Measurements from ENCODE around the gene WNK2.
"Not testable (repeated sequence)": the region's sequence is repeated elsewhere in the genome, so short reads cannot be mapped to it uniquely, and the experiment has no call there.

WNK2 gene

DNA sequence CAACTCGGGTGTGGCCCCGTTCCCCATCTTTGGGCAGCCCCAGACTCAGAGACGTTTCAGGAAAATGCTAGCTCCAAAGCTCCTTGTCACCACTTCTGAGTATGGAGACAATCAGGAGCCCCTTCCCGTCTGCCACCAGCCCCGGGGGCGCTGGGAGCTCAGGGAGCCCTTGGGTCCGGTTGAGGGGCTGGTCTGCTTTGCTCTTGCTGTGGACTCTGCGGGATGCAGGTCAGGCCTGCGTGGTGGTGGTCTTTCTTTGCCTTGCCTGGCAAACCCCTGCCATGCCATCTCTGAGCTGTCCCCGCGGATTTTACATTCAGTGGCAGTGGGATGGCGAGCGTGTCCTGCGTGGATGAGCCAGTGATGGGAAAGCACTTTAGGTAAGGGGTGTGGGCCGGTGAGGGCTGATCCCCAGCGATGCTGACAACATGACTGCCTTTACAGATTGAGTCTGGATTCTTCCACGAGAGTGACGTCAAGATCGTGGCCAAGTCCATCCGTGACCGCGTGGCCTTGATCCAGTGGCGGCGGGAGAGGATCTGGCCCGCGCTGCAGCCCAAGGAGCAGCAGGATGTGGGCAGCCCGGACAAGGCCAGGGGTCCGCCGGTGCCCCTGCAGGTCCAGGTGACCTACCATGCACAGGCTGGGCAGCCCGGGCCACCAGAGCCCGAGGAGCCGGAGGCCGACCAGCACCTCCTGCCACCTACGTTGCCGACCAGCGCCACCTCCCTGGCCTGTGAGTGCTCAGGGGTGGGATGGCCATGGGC lies 63.3 kb downstream of the WNK2 start:
- no peaks in the 10 kb centered on the region for H3K9me3 ChIP-seq (ENCODE audit: control insufficient read depth, low read length)
- H3K27ac ChIP-seq (ENCODE audit: insufficient read depth, low read depth, low read length, poor library complexity, severe bottlenecking): no peak overlapping the region
- WGBS, 2 experiments: 96% methylated on average over 36 of the region's 36 CpGs
- H3K4me3 ChIP-seq (ENCODE audit: insufficient read depth, low read depth, low read length): no peak overlapping the region
- H3K4me1 ChIP-seq (ENCODE audit: control insufficient read depth, insufficient read depth, low read length): peaks cover 23% of the 10 kb centered on the region
- H3K27me3 ChIP-seq (ENCODE audit: control insufficient read depth, insufficient read depth, low read length, poor library complexity, severe bottlenecking): no peaks in the 10 kb centered on the region
- no peaks in the 10 kb centered on the region for H3K36me3 ChIP-seq (ENCODE audit: control insufficient read depth, insufficient read depth, low read length)

DNA sequence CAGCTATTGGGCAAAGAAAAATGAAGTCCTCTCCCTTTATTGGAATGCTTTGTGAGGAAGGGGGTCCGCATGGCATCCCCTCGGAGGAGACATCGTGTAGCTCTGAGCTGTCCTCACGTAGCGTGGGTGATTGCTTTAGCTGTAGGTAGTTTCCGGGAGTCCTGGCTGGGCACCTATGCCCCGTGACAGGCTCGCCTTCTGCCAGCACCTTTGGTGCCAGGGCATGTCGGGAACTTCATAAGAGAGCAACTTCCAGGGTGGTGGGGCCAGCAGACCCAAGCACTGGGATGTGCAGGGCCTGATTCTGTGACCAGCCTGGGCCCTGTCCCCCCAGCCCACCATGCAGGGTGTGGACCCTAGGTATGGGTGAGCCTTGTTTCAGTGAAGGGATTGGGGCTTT lies 64.0 kb downstream of the WNK2 start:
- Histone ChIP-seq H3K27ac (ENCODE audit: insufficient read depth, low read depth, low read length, poor library complexity, severe bottlenecking) (no peak overlapping the region), H3K4me3 (ENCODE audit: insufficient read depth, low read depth, low read length) (no peak overlapping the region), H3K27me3 (ENCODE audit: control insufficient read depth, insufficient read depth, low read length, poor library complexity, severe bottlenecking) (no peaks in the 10 kb centered on the region), H3K9me3 (ENCODE audit: control insufficient read depth, low read length) (no peaks in the 10 kb centered on the region), H3K4me1 (ENCODE audit: control insufficient read depth, insufficient read depth, low read length) (peaks cover 22% of the 10 kb centered on the region), H3K36me3 (ENCODE audit: control insufficient read depth, insufficient read depth, low read length) (no peaks in the 10 kb centered on the region)
- WGBS, 2 experiments: 84 to 87% methylated on average over 9 of the region's 9 CpGs

DNA sequence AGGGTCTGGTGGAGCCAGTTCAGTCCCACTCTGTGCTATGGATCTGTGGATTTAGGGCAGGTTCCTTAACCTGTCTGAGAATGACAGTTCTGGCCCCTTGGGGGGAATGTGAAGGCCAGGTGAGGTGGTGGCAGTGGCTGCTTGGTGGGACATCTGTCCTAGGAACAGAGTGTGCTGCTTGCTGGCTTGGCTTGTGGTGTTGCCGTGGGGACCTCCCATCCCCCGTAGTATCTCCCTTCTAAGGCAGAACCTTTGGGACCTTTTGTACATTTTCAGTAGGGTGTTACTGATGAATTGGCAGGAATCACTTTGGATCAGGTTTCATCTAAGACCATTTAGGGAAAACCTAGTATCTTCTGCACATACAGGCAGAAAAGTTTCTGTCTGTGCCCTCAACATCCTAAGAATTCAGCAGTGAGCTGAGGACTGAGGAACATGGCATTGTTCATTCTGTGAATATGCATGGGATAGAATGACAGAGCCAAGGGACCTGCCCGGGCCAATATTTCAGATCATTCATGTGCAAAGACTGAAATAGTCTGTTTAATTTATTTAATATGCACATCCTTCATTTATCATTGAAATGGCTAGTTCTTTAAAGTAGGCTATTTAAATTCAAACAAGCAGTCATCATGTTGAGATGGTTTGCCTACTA lies 64.6 kb downstream of the WNK2 start:
- WGBS, 2 experiments: 89 to 90% methylated on average over 3 of the region's 3 CpGs
- no peaks in the 10 kb centered on the region for H3K36me3 ChIP-seq (ENCODE audit: control insufficient read depth, insufficient read depth, low read length)
- H3K27me3 ChIP-seq (ENCODE audit: control insufficient read depth, insufficient read depth, low read length, poor library complexity, severe bottlenecking): no peaks in the 10 kb centered on the region
- no peaks in the 10 kb centered on the region for H3K9me3 ChIP-seq (ENCODE audit: control insufficient read depth, low read length)
- H3K27ac ChIP-seq (ENCODE audit: insufficient read depth, low read depth, low read length, poor library complexity, severe bottlenecking): no peak overlapping the region
- no peak overlapping the region for H3K4me3 ChIP-seq (ENCODE audit: insufficient read depth, low read depth, low read length)
- peaks cover 16% of the 10 kb centered on the region for H3K4me1 ChIP-seq (ENCODE audit: control insufficient read depth, insufficient read depth, low read length)

DNA sequence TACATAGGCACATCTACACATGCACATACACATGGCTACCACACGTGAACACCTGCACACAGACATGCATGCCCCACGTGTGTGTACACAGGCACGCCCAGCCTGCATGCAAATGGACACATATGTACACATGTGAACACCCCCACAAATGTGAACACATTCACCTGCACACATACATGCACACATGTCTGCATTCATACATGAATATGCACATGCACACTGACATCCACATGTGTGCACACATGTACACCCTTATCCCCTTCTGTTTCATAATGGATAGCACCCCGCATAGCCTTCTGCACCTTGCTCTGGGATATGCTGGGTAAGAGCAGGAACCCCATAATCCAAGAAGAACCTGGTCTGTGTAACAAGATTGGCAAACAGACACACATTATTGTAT lies 66.2 kb downstream of the WNK2 start:
- H3K4me1 ChIP-seq (ENCODE audit: control insufficient read depth, insufficient read depth, low read length): peaks cover 5% of the 10 kb centered on the region
- H3K4me3 ChIP-seq (ENCODE audit: insufficient read depth, low read depth, low read length): no peak overlapping the region
- 92 to 96% methylated on average over 4 of the region's 4 CpGs for WGBS, 2 experiments

DNA sequence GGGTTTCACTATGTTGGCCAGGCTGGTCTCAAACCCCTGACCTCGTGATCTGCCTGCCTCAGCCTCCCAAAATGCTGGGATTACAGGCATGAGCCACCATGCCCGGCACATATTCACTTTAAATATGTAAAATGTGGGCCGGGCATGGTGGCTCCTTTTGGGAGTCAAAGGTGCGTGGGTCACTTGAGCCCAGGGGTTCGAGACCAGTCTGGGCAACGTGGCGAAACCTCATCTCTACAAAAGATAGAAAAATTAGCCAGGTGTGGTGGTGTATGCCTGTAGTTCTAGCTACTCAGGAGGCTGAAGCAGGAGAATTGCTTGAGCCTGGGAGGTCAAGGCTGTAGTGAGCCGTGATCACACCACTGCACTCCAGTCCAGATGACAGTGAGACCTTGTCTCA lies 67.4 kb downstream of the WNK2 start:
- H3K27me3 ChIP-seq (ENCODE audit: control insufficient read depth, insufficient read depth, low read length, poor library complexity, severe bottlenecking); H3K4me1 ChIP-seq (ENCODE audit: control insufficient read depth, insufficient read depth, low read length); H3K9me3 ChIP-seq (ENCODE audit: control insufficient read depth, low read length); H3K27ac ChIP-seq (ENCODE audit: insufficient read depth, low read depth, low read length, poor library complexity, severe bottlenecking); H3K4me3 ChIP-seq (ENCODE audit: insufficient read depth, low read depth, low read length); H3K36me3 ChIP-seq (ENCODE audit: control insufficient read depth, insufficient read depth, low read length): not testable (repeated sequence)
- 92 to 95% methylated on average over 8 of the region's 8 CpGs for WGBS, 2 experiments

More for the DNA sequence above, 66.2 kb downstream of the WNK2 start:
- no peaks in the 10 kb centered on the region for H3K9me3 ChIP-seq (ENCODE audit: control insufficient read depth, low read length)
- no peaks in the 10 kb centered on the region for H3K36me3 ChIP-seq (ENCODE audit: control insufficient read depth, insufficient read depth, low read length)
- no peaks in the 10 kb centered on the region for H3K27me3 ChIP-seq (ENCODE audit: control insufficient read depth, insufficient read depth, low read length, poor library complexity, severe bottlenecking)
- H3K27ac ChIP-seq (ENCODE audit: insufficient read depth, low read depth, low read length, poor library complexity, severe bottlenecking): no peak overlapping the region

DNA sequence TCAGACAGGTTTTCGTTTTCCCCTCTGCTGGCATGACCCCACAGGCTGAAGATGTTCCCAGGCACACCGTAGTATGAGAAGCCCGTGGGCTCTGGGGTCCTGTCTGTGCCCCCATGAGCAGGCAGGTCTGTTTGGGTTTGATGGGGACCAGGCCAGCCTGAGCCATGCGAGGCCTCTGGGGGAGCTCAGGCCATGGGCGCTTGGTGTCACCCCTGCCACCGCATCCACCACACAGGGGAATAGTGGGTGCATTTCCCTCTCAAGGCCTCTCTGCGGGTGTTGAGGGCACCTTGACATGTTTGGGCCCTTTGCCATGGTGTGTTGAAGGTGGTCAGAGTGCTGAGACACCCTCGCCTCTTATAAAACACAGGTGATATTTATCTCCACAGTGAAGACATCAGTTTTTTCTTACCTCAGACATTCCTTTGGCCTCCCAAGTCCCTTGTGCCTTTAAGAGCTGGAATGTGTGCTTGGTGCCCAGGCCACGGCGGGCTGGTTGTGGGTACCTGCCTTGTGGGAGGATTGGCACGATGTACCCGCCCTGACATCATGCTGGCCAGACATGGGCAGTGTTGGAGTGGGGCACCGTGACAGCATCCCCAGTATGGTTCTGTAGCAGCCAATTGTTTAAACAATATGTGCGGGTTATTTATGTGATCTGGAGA lies 68.3 kb downstream of the WNK2 start:
- H3K4me1 ChIP-seq (ENCODE audit: control insufficient read depth, insufficient read depth, low read length): peaks cover 5% of the 10 kb centered on the region
- 95 to 96% methylated on average over 14 of the region's 14 CpGs for WGBS, 2 experiments
- H3K4me3 ChIP-seq (ENCODE audit: insufficient read depth, low read depth, low read length): no peak overlapping the region
- no peaks in the 10 kb centered on the region for H3K27me3 ChIP-seq (ENCODE audit: control insufficient read depth, insufficient read depth, low read length, poor library complexity, severe bottlenecking)
- H3K9me3 ChIP-seq (ENCODE audit: control insufficient read depth, low read length): no peaks in the 10 kb centered on the region
- H3K36me3 ChIP-seq (ENCODE audit: control insufficient read depth, insufficient read depth, low read length): no peaks in the 10 kb centered on the region
- H3K27ac ChIP-seq (ENCODE audit: insufficient read depth, low read depth, low read length, poor library complexity, severe bottlenecking): no peak overlapping the region

DNA sequence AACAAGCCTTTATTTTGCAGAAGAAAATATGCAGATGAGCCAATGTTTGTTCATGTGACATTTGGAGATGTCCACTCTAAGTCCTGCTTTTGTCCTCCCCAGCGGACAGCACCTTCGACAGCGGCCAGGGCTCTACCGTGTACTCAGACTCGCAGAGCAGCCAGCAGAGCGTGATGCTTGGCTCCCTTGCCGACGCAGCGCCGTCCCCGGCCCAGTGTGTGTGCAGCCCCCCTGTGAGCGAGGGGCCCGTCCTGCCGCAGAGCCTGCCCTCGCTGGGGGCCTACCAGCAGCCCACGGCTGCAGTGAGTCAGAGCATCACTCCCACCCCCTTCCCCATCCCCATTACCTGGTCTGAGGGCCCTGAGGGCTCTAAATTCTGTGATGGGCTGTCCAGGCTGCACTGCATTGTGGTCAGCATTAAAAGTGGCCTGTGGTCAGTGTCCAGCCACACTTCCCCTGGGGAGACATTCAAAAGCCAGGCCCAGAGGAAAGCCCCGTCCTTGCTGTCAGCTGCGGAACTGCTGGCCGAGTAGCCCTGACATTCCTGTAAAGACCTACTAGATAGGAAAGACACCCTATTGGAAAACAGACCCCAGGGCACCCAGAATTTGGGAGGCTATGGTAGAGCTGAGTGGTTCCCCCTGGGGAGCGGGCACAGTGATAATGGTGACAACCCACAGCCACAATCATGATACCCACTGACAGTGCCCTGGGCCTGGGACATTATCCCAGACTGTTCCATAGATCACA lies 69.0 kb downstream of the WNK2 start:
- peaks cover 5% of the 10 kb centered on the region for H3K4me1 ChIP-seq (ENCODE audit: control insufficient read depth, insufficient read depth, low read length)
- no peak overlapping the region for H3K4me3 ChIP-seq (ENCODE audit: insufficient read depth, low read depth, low read length)
- whole genome bisulfite sequencing, 2 experiments: 94 to 95% methylated on average over 20 of the region's 20 CpGs
- H3K36me3 ChIP-seq (ENCODE audit: control insufficient read depth, insufficient read depth, low read length): no peaks in the 10 kb centered on the region
- no peak overlapping the region for H3K27ac ChIP-seq (ENCODE audit: insufficient read depth, low read depth, low read length, poor library complexity, severe bottlenecking)
- no peaks in the 10 kb centered on the region for H3K27me3 ChIP-seq (ENCODE audit: control insufficient read depth, insufficient read depth, low read length, poor library complexity, severe bottlenecking)
- H3K9me3 ChIP-seq (ENCODE audit: control insufficient read depth, low read length): no peaks in the 10 kb centered on the region

DNA sequence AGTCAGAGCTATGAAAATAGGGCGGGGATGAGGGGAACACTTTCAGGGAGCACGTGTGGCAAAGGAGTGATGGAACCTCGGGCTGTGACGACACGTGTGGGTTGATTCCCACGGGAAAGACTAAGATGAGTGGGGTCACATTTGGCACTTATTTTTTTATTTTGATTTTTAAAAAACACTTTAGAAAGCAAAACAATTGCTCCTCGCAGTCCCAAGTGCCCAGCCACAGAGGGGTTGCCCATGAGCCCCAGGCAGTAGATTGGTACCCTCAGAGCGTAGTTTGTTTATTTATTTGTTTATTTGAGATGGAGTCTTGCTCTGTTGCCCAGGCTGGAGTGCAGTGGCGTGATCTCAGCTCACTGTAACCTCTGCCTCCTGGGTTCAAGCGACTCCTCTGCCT lies 69.7 kb downstream of the WNK2 start:
- no peaks in the 10 kb centered on the region for H3K27me3 ChIP-seq (ENCODE audit: control insufficient read depth, insufficient read depth, low read length, poor library complexity, severe bottlenecking)
- no peak overlapping the region for H3K4me3 ChIP-seq (ENCODE audit: insufficient read depth, low read depth, low read length)
- H3K36me3 ChIP-seq (ENCODE audit: control insufficient read depth, insufficient read depth, low read length): no peaks in the 10 kb centered on the region
- no peaks in the 10 kb centered on the region for H3K4me1 ChIP-seq (ENCODE audit: control insufficient read depth, insufficient read depth, low read length)
- no peak overlapping the region for H3K27ac ChIP-seq (ENCODE audit: insufficient read depth, low read depth, low read length, poor library complexity, severe bottlenecking)
- no peaks in the 10 kb centered on the region for H3K9me3 ChIP-seq (ENCODE audit: control insufficient read depth, low read length)
- WGBS, 2 experiments: 92% methylated on average over 9 to 10 of the region's 10 CpGs

DNA sequence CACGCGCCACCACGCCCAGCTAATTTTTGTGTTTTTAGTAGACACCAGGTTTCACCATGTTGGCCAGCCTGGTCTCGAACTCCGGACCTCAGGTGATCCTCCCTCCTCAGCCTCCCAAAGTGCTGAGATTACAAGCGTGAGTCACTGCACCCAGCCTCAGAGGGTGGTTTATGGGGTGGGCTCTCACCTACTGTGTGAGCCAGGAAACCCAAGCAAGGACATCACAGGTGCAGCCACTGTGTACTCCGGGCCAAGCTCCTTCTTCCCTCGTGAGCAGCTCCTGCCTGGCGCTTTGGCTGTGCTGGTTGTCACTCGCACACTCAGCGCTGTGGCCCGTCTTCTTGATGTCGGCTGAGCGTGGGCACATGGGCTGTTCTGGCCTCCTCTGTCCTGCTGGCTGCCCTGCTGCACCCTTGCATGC lies 70.1 kb downstream of the WNK2 start:
- Histone ChIP-seq H3K4me3 (ENCODE audit: insufficient read depth, low read depth, low read length) (no peak overlapping the region), H3K9me3 (ENCODE audit: control insufficient read depth, low read length) (no peaks in the 10 kb centered on the region), H3K36me3 (ENCODE audit: control insufficient read depth, insufficient read depth, low read length) (no peaks in the 10 kb centered on the region), H3K27me3 (ENCODE audit: control insufficient read depth, insufficient read depth, low read length, poor library complexity, severe bottlenecking) (no peaks in the 10 kb centered on the region), H3K27ac (ENCODE audit: insufficient read depth, low read depth, low read length, poor library complexity, severe bottlenecking) (no peak overlapping the region), H3K4me1 (ENCODE audit: control insufficient read depth, insufficient read depth, low read length) (no peaks in the 10 kb centered on the region)
- 93 to 96% methylated on average over 14 of the region's 14 CpGs for WGBS, 2 experiments

Measured in ectodermal cell (in vitro differentiated cells).